Lower lobe of right lung (tissue), 2 donors: ENCODE measurements around the gene PRMT7. TPM values are rescaled to one million over a fixed set of nuclear protein-coding genes. Genes with fewer than 3 reads are reported as not detected.

Experiments
- ATAC-seq, 2 donors: fragments of 200-7000 bp; cut with Tn5 transposase; one replicate each; pipeline ENCODE4 v1.9.1; 2020 to 2022; ENCODE audit warnings: mild to moderate bottlenecking in 2 of 2, moderate library complexity in 2 of 2
- DNase-seq: peaks from one replicate; pipeline ENCODE4 v3.0.0-alpha.2; 2020
- H3K27ac ChIP-seq: fragments of 200-600 bp; one replicate; pipeline ENCODE4 v1.8.0; 2022
- H3K27me3 ChIP-seq: fragments of 200-600 bp; one replicate; pipeline ENCODE4 v1.8.0; 2022; ENCODE audit warnings: low read depth
- H3K36me3 ChIP-seq: fragments of 200-600 bp; one replicate; pipeline ENCODE4 v1.8.0; 2022; ENCODE audit warnings: mild to moderate bottlenecking
- H3K4me1 ChIP-seq: fragments of 200-600 bp; one replicate; pipeline ENCODE4 v1.8.0; 2022
- H3K4me3 ChIP-seq: fragments of 200-600 bp; one replicate; pipeline ENCODE4 v1.8.0; 2022; ENCODE audit warnings: mild to moderate bottlenecking
- H3K9me3 ChIP-seq: fragments of 200-600 bp; one replicate; pipeline ENCODE4 v1.8.0; 2022
- CTCF ChIP-seq: fragments of 200-600 bp; IDR thresholded peaks from one replicate; pipeline ENCODE4 v1.8.0; 2022; ENCODE audit warnings: antibody characterized with exemption, mild to moderate bottlenecking
- intact Hi-C: fragments of 100-400 bp; cut with DNase I; formaldehyde crosslinking; loops from one replicate; pipeline ENCODE4 v1.11.0; 2022
- total RNA-seq: library from RNA; stranded (reverse); fragmentation: NEBNext Ultra II Directional; extraction: Animal tissue kit (Norgen Biotek cat#: 25700); gene quantifications from one replicate; pipeline ENCODE4 v1.2.1, GENCODE V29; 2021
- donor health status: DM: no; HTN: yes; CAD: no; lungs with severe emphysema.

Gene PRMT7
- total RNA-seq, 1 donor from 2014 or later, result 36.1 TPM

GRCh38 chr16:68396481-68396880 lies 85.7 kb downstream of the PRMT7 start:
- Histone ChIP-seq H3K36me3 (no peaks in the 10 kb centered on the region), H3K4me1 (no peaks in the 10 kb centered on the region), H3K4me3 (no peak overlapping the region), H3K27ac (no peak overlapping the region), H3K9me3 (no peaks in the 10 kb centered on the region), H3K27me3 (no peaks in the 10 kb centered on the region)
- peak; percentile 66 for ATAC-seq
- peak; percentile 72 for TF ChIP-seq CTCF
- peak; percentile 43 for DNase-seq
- intact Hi-C loops, result no loop called here

- Histone ChIP-seq H3K27me3 (no peaks in the 10 kb centered on the region), H3K36me3 (no peaks in the 10 kb centered on the region), H3K4me3 (no peak overlapping the region), H3K4me1 (no peaks in the 10 kb centered on the region), H3K27ac (no peak overlapping the region), H3K9me3 (no peaks in the 10 kb centered on the region)
- intact Hi-C loops, result no loop called here
- ATAC-seq, result no peak
- peak; percentile 19 for DNase-seq
- no peak for TF ChIP-seq CTCF
Observed at GRCh38 chr16:68397710-68398201, 86.9 kb downstream of the PRMT7 start.

GRCh38 chr16:68399456-68399855 lies 88.6 kb downstream of the PRMT7 start:
- intact Hi-C loops, result no loop called here
- DNase-seq (peak; percentile 8), ATAC-seq (no peak)
- Histone ChIP-seq H3K9me3 (no peaks in the 10 kb centered on the region), H3K36me3 (no peaks in the 10 kb centered on the region), H3K27me3 (no peaks in the 10 kb centered on the region), H3K4me3 (no peak overlapping the region), H3K4me1 (no peaks in the 10 kb centered on the region), H3K27ac (no peak overlapping the region)
- TF ChIP-seq CTCF, result no peak

- DNase-seq, result peak; percentile 19
- Histone ChIP-seq H3K27ac (no peak overlapping the region), H3K4me1 (no peaks in the 10 kb centered on the region), H3K9me3 (no peaks in the 10 kb centered on the region), H3K36me3 (no peaks in the 10 kb centered on the region), H3K4me3 (no peak overlapping the region), H3K27me3 (no peaks in the 10 kb centered on the region)
- no peak for TF ChIP-seq CTCF
- ATAC-seq, result no peak
- intact Hi-C loops, result no loop called here
Observed at GRCh38 chr16:68400083-68400923, 89.5 kb downstream of the PRMT7 start.

- TF ChIP-seq CTCF, result no peak
- no peak overlapping the region for H3K27ac ChIP-seq
- no peaks in the 10 kb centered on the region for H3K4me1 ChIP-seq
- ATAC-seq, result no peak
- H3K27me3 ChIP-seq, result no peaks in the 10 kb centered on the region
- no peaks in the 10 kb centered on the region for H3K36me3 ChIP-seq
- no peaks in the 10 kb centered on the region for H3K9me3 ChIP-seq
- H3K4me3 ChIP-seq, result no peak overlapping the region
- intact Hi-C loops, result no loop called here
- peak; percentile 10 for DNase-seq
Observed at GRCh38 chr16:68400924-68401460, 90.2 kb downstream of the PRMT7 start.
